Stimulated activated CD4-positive, alpha-beta T cell treated with anti-CD3 and anti-CD28 coated beads, Interleukin-12 subunit alpha, Interleukin-12 subunit beta, amount 100 ng/mL, for 48 hours (primary cell): ENCODE measurements around the gene FKBP5.
"Not testable (repeated sequence)": the region's sequence is repeated elsewhere in the genome, so short reads cannot be mapped to it uniquely, and the experiment has no call there.

Experiments used
- DNase-seq, 3 donors: peaks; one replicate each; pipeline ENCODE4 v3.0.0-alpha.2; 2020; ENCODE audit warnings: low read depth in 2 of 3, low spot score in 1 of 3

Gene FKBP5

GRCh38 chr6:35622283-35622682 is 66.4 kb downstream of the FKBP5 start:
- DNase-seq: no peak

- no peak for DNase-seq
Observed at GRCh38 chr6:35620706-35621105, 68.0 kb downstream of the FKBP5 start.

- DNase-seq: no peak
Observed at GRCh38 chr6:35613762-35614161, 75.0 kb downstream of the FKBP5 start.

- peak in 2 of 3 donors; percentile 10 to 34 for DNase-seq
Observed at GRCh38 chr6:35611240-35611639, 77.5 kb downstream of the FKBP5 start.

GRCh38 chr6:35610830-35611229 is 77.9 kb downstream of the FKBP5 start:
- no peak for DNase-seq

GRCh38 chr6:35609588-35609987 is 79.1 kb downstream of the FKBP5 start:
- DNase-seq: no peak

GRCh38 chr6:35607517-35608233 is 81.0 kb downstream of the FKBP5 start:
- DNase-seq: no peak

GRCh38 chr6:35605600-35605999 is 83.1 kb downstream of the FKBP5 start:
- DNase-seq: no peak

GRCh38 chr6:35603326-35604202 is 85.2 kb downstream of the FKBP5 start:
- no peak for DNase-seq

GRCh38 chr6:35602133-35602946 is 86.4 kb downstream of the FKBP5 start:
- DNase-seq: no peak

GRCh38 chr6:35601331-35602132 is 87.2 kb downstream of the FKBP5 start:
- peak in 2 of 3 donors; percentile 10 to 33 for DNase-seq

GRCh38 chr6:35600659-35601125 is 88.0 kb downstream of the FKBP5 start:
- no peak for DNase-seq

GRCh38 chr6:35599761-35600658 is 88.7 kb downstream of the FKBP5 start:
- DNase-seq: no peak

GRCh38 chr6:35598621-35599020 is 90.1 kb downstream of the FKBP5 start:
- not testable (repeated sequence) for DNase-seq

- no peak for DNase-seq
Observed at GRCh38 chr6:35596448-35597442, 92.0 kb downstream of the FKBP5 start.

GRCh38 chr6:35594503-35595186 is 94.1 kb downstream of the FKBP5 start:
- no peak for DNase-seq

- no peak for DNase-seq
Observed at GRCh38 chr6:35592178-35592577, 96.5 kb downstream of the FKBP5 start.

GRCh38 chr6:35590622-35591066 is 98.1 kb downstream of the FKBP5 start:
- no peak for DNase-seq
